Cortex of kidney (tissue), 1 donor: ENCODE results near the gene SWT1.
"Not testable (repeated sequence)": the region's sequence is repeated elsewhere in the genome, so short reads cannot be mapped to it uniquely, and the experiment has no call there.

Experiments used
- DNase-seq: peaks from one replicate; lab custom pipeline; 2025; lab: John Stamatoyannopoulos, UW

The SWT1 gene

GRCh38 chr1:185251928-185252327 lies 95.0 kb downstream of the SWT1 start:
- DNase-seq, result not testable (repeated sequence)

GRCh38 chr1:185252404-185252803 lies 95.4 kb downstream of the SWT1 start:
- not testable (repeated sequence) for DNase-seq

GRCh38 chr1:185255595-185255994 lies 98.6 kb downstream of the SWT1 start:
- DNase-seq, result not testable (repeated sequence)

GRCh38 chr1:185257116-185257949 lies 100.4 kb downstream of the SWT1 start:
- DNase-seq, result not testable (repeated sequence)

- DNase-seq, result no peak
Observed at GRCh38 chr1:185257950-185258208, 100.9 kb downstream of the SWT1 start.

- DNase-seq, result no peak
Observed at GRCh38 chr1:185258676-185259075, 101.7 kb downstream of the SWT1 start.

- DNase-seq, result no peak
Observed at GRCh38 chr1:185260611-185261010, 103.6 kb downstream of the SWT1 start.

GRCh38 chr1:185262151-185262550 lies 105.2 kb downstream of the SWT1 start:
- no peak for DNase-seq

GRCh38 chr1:185263292-185263691 lies 106.3 kb downstream of the SWT1 start:
- DNase-seq, result no peak

GRCh38 chr1:185263780-185264179 lies 106.8 kb downstream of the SWT1 start:
- no peak for DNase-seq

- no peak for DNase-seq
Observed at GRCh38 chr1:185265314-185265713, 108.3 kb downstream of the SWT1 start.

- DNase-seq, result no peak
Observed at GRCh38 chr1:185267301-185267700, 110.3 kb downstream of the SWT1 start.

GRCh38 chr1:185267701-185268100 lies 110.7 kb downstream of the SWT1 start:
- no peak for DNase-seq

- DNase-seq, result no peak
Observed at GRCh38 chr1:185268352-185268751, 111.4 kb downstream of the SWT1 start.

- no peak for DNase-seq
Observed at GRCh38 chr1:185271921-185272320, 115.0 kb downstream of the SWT1 start.

- DNase-seq, result no peak
Observed at GRCh38 chr1:185279571-185279970, 122.6 kb downstream of the SWT1 start.

GRCh38 chr1:185280589-185280988 lies 123.6 kb downstream of the SWT1 start:
- no peak for DNase-seq

GRCh38 chr1:185281245-185281644 lies 124.3 kb downstream of the SWT1 start:
- no peak for DNase-seq

- no peak for DNase-seq
Observed at GRCh38 chr1:185284116-185284515, 127.1 kb downstream of the SWT1 start.

GRCh38 chr1:185284533-185285276 lies 127.7 kb downstream of the SWT1 start:
- no peak for DNase-seq

- no peak for DNase-seq
Observed at GRCh38 chr1:185287451-185287850, 130.5 kb downstream of the SWT1 start.

GRCh38 chr1:185288435-185288834 lies 131.5 kb downstream of the SWT1 start:
- DNase-seq, result no peak

- no peak for DNase-seq
Observed at GRCh38 chr1:185289880-185290279, 132.9 kb downstream of the SWT1 start.

- no peak for DNase-seq
Observed at GRCh38 chr1:185291159-185291558, 134.2 kb downstream of the SWT1 start.
